Measurements from ENCODE around the gene KPNA4. TPM values are rescaled to one million over a fixed set of nuclear protein-coding genes. Genes with fewer than 3 reads are reported as not detected.
"Not testable (repeated sequence)": the region's sequence is repeated elsewhere in the genome, so short reads cannot be mapped to it uniquely, and the experiment has no call there.

Gene KPNA4
- total RNA-seq, 6 donors from 2014 or later: 12.6 to 51.7 (median 33.0) TPM

GRCh38 chr3:160608870-160609269 lies 43.5 kb upstream of the KPNA4 start:
- H3K4me3 ChIP-seq: no peak overlapping the region
- TF ChIP-seq EP300 (IDR thresholded peaks at IDR 0.05): no peak
- no peak for TF ChIP-seq POLR2A (IDR thresholded peaks at IDR 0.05)
- TF ChIP-seq CTCF (IDR thresholded peaks at IDR 0.05): no peak
- no peak for TF ChIP-seq POLR2AphosphoS5 (IDR thresholded peaks at IDR 0.05)
- no peak for DNase-seq
- 43 to 57% methylated on average over 2 of the region's 2 CpGs for WGBS, 2 donors
- no peaks in the 10 kb centered on the region for H3K36me3 ChIP-seq
- peaks cover 0 to 3% (median 0%) of the 10 kb centered on the region in 4 donors for H3K9me3 ChIP-seq
- H3K27ac ChIP-seq: no peak overlapping the region
- ATAC-seq (ENCODE audit: low FRiP score in 2 of 2): no peak
- H3K27me3 ChIP-seq: no peaks in the 10 kb centered on the region
- H3K4me1 ChIP-seq: no peaks in the 10 kb centered on the region

- Histone ChIP-seq H3K4me1 (no peaks in the 10 kb centered on the region), H3K9me3 (peaks cover 0 to 4% (median 0%) of the 10 kb centered on the region in 4 donors), H3K36me3 (no peaks in the 10 kb centered on the region), H3K27me3 (no peaks in the 10 kb centered on the region), H3K27ac (no peak overlapping the region), H3K4me3 (no peak overlapping the region)
- no peak for TF ChIP-seq EP300 (IDR thresholded peaks at IDR 0.05)
- no peak for TF ChIP-seq CTCF (IDR thresholded peaks at IDR 0.05)
- no peak for TF ChIP-seq POLR2A (IDR thresholded peaks at IDR 0.05)
- TF ChIP-seq POLR2AphosphoS5 (IDR thresholded peaks at IDR 0.05): no peak
- 73 to 76% methylated on average over 3 of the region's 3 CpGs for WGBS, 2 donors
- no peak for ATAC-seq (ENCODE audit: low FRiP score in 2 of 2)
- no peak for DNase-seq
Measured at GRCh38 chr3:160607826-160608225, 42.5 kb upstream of the KPNA4 start.

GRCh38 chr3:160605315-160605714 lies 39.9 kb upstream of the KPNA4 start:
- Histone ChIP-seq H3K36me3 (no peaks in the 10 kb centered on the region), H3K27me3 (no peaks in the 10 kb centered on the region), H3K9me3 (peaks cover 0 to 4% (median 0%) of the 10 kb centered on the region in 4 donors), H3K27ac (no peak overlapping the region), H3K4me3 (no peak overlapping the region), H3K4me1 (no peaks in the 10 kb centered on the region)
- DNase-seq (no peak), ATAC-seq (ENCODE audit: low FRiP score in 2 of 2) (no peak)
- TF ChIP-seq POLR2AphosphoS5 (IDR thresholded peaks at IDR 0.05): no peak
- TF ChIP-seq EP300 (IDR thresholded peaks at IDR 0.05): no peak
- no peak for TF ChIP-seq POLR2A (IDR thresholded peaks at IDR 0.05)
- TF ChIP-seq CTCF (IDR thresholded peaks at IDR 0.05): no peak

GRCh38 chr3:160603845-160604244 lies 38.5 kb upstream of the KPNA4 start:
- not testable (repeated sequence) for H3K4me3 ChIP-seq; DNase-seq; H3K27me3 ChIP-seq; H3K4me1 ChIP-seq; ATAC-seq (ENCODE audit: low FRiP score in 2 of 2); H3K36me3 ChIP-seq; H3K27ac ChIP-seq; H3K9me3 ChIP-seq
- 90 to 91% methylated on average over 3 of the region's 3 CpGs for WGBS, 2 donors

- Histone ChIP-seq H3K27me3 (no peaks in the 10 kb centered on the region), H3K9me3 (peaks cover 0 to 4% (median 0%) of the 10 kb centered on the region in 4 donors), H3K36me3 (no peaks in the 10 kb centered on the region), H3K4me1 (no peaks in the 10 kb centered on the region), H3K27ac (no peak overlapping the region), H3K4me3 (no peak overlapping the region)
- ATAC-seq (ENCODE audit: low FRiP score in 2 of 2) (no peak), DNase-seq (no peak)
- TF ChIP-seq POLR2AphosphoS5 (IDR thresholded peaks at IDR 0.05): no peak
- TF ChIP-seq EP300 (IDR thresholded peaks at IDR 0.05): no peak
- TF ChIP-seq CTCF (IDR thresholded peaks at IDR 0.05): no peak
Measured at GRCh38 chr3:160602259-160602658, 36.9 kb upstream of the KPNA4 start.
